Measurements from ENCODE around the gene AHNAK.
"Not testable (repeated sequence)": the region's sequence is repeated elsewhere in the genome, so short reads cannot be mapped to it uniquely, and the experiment has no call there.

AHNAK gene

DNA sequence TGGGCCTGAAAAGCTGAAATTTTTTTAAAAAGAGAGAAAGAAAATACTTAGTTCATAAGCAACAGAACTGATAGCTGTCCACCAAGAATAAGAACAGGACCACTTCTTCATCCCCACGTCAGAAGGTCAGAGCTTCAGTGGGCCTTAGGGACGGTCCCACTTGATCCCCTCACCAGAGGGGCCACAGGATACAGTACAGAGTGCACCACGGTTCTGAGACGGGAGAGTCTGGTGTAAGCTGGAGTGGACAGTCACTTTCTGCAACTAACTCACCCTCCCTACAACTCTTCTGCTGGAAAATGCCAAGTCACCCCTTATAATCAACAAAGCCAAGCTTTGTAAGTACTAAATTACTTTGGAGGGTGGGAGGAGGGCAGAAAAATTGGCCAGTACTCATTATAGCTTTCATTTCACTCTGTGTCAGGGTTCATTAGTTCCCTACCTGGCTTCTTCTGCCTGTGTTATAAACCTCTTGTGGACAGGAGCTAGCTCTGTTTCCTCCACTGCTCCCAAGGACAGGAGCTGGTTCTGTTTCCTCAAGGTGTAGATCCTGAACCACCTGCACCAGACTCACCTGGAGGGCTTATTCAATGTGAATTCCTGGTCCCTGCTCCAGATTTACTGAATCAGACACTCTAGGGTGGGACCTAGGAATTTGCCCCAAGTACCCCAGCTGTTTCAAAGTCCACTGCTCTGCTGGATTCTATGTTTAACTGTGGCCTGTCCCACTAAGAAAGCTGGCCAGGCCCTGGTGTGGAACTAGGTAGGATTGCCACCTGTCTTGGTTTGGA, 88.2 kb downstream of the AHNAK start:
- DNase-seq (ENCODE audit: low spot score) = peak; percentile 41

DNA sequence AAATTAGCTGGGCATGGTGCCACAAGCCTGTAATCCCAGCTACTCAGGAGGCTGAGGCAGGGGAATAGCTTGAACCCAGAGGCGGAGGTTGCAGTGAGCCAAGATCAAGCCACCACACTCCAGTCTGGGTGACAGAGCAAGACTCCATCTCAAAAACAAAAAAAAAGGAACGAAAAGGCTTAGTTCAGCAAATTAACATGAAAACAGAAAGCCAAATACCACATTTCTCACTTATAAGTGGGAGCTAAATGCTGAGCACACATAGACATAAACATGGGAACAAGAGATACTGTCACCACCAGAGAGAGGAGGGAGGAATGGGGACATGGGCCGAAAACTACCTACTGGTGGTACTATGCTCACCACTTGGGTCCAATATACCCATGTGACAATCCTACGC, 89.1 kb downstream of the AHNAK start:
- DNase-seq (ENCODE audit: low spot score) = no peak

DNA sequence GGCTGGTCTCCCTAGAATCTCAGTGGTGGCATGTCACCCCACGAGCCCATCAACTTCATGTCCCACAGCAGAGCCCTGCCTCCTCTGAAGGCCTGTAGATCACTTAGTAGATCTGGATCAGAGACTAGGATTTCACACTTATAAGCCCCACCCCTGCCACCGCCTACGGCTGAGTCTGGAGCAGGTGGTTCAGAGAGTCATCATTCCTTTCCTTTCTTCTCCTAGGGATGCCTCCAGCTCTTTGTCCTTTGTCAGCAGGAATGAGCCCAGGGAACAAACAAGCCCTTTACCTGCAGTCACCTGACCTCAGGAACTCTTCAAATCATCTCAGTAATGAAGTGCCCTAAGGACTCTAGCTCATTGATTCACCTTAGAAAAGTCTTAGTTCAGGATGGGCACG, 90.0 kb downstream of the AHNAK start:
- no peak for DNase-seq (ENCODE audit: low spot score)

DNA sequence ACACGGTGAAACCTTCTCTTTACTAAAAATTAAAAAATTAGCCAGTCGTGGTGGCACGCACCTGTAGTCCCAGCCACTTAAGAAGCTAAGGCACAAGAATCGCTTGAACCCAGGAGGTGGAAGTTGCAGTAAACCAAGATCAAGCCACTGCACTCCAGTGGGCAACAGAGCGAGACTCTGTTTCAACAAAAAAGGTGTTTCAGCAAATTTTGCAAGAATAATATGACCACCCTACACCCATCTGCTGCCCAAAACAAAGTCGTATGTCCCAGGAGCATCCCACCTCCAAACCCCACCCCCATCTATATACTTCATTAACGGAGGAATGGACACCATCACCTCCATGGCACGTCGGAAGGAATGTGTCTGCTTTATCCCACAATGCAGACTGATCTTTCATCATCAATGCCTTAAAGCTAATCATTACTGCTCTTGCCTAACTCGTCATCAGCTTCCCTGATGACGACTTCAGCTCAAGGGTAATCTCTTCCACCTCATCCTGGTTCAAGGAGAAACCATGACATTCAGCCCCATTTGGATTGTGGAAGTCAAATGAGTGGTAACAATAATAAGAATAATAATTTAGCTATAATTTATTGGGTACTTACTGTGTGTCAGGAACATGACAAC, 93.7 kb downstream of the AHNAK start:
- no peak for DNase-seq (ENCODE audit: low spot score)

DNA sequence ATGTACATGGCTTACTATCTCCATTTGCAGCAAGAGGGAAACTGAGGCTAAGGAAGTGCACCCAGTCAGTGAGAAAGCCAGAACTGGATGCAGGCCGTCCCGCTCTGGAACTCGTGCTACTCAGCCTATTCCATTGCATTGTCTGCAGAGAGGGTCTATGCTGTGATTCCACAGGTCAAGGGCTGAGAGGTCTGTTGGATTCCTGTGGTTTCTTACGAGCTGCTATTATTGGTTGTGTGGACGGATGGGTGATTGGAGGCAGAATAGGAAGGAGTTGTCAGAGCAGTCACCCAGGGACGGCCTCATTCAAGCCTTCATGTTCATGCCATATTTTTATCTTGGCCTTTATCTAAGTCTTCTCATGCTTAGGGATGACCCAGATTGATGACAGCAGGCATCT, 94.3 kb downstream of the AHNAK start:
- DNase-seq (ENCODE audit: low spot score) = no peak

DNA sequence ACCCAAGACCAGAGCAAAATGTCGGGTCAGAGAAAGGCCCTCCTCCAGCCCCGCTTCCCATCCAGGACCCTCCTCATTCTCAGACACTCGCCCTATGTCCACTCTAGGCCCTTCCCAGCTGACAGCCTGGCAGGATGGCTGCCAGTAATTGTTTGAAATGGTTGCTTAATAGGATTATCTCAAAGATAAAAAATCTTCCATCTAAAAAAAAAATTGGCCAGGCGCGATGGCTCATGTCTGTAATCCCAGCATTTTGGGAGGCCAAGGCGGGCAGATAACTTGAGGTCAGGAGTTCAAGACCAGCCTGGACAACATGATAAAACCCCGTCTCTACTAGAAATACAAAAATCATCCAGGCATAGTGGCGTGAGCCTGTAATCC, 95.4 kb downstream of the AHNAK start:
- no peak for DNase-seq (ENCODE audit: low spot score)

- no peak for DNase-seq (ENCODE audit: low spot score)
These were observed 95.9 kb downstream of the AHNAK start for GRCh38 chr11:62450543-62451240.

DNA sequence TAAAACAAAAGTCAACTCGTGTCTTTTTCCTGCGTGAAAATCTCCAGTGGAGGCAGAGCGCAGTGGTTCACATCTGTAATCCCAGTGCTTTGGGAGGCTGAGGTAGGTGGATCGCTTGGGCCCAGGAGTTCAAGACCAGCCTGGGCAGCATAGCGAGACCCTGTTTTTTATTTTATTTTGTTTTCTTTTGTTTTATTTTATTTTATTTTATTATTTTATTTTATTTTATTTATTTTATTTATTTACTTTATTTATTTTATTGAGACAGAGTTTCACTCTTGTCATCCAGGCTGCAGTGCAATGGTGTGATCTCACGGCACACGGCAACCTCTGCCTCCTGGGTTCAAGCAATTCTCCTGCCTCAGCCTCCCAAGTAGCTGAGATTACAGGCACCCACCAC, 96.7 kb downstream of the AHNAK start:
- DNase-seq (ENCODE audit: low spot score) = not testable (repeated sequence)

DNA sequence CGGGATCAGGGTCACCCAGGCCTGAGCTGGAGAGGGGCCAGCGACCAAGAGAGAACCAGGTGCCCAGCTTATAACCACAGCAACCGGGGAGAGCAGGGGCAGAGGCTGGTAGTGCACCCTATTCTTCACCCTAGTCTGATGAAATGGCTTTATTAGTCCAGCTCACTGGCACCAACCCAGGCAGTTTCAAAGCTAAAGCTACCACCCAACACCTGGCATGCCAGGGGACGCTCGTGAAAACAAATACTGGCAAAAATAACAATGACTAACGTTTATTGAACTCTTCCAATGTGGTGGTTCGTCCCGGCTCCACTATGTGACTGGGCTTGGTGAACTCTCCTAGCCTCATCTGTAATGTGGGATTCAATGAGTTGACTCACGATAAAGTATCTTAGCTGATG, 97.2 kb downstream of the AHNAK start:
- DNase-seq (ENCODE audit: low spot score) = peak; percentile 51

DNA sequence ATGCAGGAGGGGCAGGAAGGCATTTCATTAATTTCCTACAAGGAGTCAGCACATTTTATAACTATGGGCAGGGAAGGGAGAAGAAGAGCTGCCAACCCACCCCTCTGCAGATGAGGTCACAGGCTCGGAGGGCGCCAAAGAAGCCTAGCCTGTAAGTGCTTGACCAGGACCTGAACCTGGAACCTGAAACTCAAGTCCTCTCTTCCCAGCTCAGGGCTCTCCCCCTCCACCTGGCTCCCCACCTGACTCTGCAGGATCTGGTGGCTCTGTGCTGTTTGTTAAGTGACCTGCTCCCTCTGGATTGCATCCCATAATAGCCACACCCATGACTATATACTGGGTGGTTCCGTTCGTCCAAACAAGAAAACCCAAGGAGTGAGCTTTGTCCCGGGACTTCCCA, 100.5 kb downstream of the AHNAK start:
- no peak for DNase-seq (ENCODE audit: low spot score)

GRCh38 chr11:62445314-62445740, 101.3 kb downstream of the AHNAK start:
- no peak for DNase-seq (ENCODE audit: low spot score)

- no peak for DNase-seq (ENCODE audit: low spot score)
These were observed 101.8 kb downstream of the AHNAK start for GRCh38 chr11:62444835-62445234.

DNA sequence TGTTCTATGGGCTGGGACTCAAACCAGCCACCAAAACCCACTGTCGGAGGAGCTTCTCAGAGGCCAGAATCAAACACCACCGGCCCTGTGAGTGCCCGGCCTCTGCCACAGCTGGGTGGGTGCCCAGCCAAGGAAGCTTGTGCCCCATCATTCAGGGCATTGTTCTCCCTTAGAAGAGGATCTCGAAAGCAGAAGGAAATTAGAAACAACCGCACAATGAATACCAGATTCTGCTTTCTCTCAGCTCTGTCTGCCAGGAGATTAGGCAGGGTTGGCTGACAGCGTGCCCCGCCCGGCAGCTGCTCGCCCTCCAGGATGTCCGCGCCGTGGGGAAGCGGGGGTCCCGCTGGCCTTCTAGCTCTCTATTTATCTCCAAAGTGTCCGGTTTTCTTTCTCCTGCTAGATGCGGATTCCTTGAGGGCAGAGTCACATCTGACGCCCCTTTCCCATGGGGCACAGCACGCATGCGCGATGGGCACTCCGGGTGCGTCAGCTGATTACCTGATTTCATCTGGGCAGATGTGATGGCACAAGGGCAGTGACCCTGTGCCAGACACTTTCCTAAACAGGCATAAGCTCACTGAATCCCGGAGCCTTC, 102.3 kb downstream of the AHNAK start:
- no peak for DNase-seq (ENCODE audit: low spot score)

- no peak for DNase-seq (ENCODE audit: low spot score)
These were observed 103.0 kb downstream of the AHNAK start for GRCh38 chr11:62443390-62444235.

DNA sequence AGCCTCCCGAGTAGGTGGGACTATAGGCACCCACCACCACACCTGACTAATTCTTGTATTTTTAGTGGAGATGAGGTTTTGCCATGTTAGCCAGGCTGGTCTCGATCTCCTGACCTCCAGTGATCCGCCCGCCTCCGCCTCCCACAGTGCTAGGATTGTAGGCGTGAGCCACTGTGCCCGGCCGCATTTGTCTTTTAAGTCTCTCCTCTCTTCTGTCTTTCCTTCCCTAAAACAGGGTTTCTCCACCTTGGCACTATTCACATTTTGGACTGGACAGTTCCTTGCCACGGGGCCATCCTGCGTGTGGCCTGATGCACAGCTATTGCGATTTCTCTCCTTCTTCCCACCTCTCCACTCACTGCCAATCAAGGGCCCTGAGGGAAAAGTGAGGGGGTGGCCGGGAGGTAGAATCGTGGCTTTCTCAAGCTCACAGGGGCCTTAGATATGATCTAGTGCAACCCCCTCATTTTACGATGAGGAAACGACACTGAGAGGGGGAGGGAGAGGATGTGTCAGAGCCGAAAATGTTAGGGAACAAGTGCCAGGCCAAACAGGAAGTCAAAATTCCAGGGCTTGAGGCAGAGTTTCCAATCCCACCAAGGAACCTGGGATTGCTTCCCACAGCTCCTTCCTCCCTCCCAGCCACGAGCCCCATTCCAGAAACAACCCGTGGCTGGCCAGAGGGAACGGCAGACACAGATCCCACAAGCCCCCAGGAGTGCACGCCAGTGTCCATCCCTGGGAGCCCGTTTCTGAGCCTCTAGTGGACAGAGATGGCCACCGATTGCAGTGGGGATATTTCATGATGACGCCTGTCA, 106.6 kb downstream of the AHNAK start:
- no peak for DNase-seq (ENCODE audit: low spot score)

DNA sequence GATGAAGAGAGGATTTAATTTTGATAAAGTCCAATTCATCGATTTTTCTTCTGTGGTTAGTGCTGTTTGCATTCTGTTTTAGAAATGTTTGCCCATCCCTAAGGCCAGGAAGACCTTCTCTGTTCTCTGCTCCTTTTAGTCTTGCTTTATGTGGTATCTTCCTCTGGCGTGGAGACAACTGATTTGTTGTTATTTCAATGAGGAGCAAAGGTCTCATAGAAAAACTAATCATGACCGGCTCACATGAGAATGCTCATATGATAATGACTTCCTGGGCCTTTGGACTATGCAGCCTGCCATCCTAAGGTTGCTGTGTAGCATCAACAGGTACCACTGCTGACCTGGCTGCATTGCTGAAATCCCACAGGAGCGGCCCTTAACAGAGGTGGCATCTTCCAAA, 108.0 kb downstream of the AHNAK start:
- no peak for DNase-seq (ENCODE audit: low spot score)

- no peak for DNase-seq (ENCODE audit: low spot score)
These were observed 109.0 kb downstream of the AHNAK start for GRCh38 chr11:62437616-62438015.

DNA sequence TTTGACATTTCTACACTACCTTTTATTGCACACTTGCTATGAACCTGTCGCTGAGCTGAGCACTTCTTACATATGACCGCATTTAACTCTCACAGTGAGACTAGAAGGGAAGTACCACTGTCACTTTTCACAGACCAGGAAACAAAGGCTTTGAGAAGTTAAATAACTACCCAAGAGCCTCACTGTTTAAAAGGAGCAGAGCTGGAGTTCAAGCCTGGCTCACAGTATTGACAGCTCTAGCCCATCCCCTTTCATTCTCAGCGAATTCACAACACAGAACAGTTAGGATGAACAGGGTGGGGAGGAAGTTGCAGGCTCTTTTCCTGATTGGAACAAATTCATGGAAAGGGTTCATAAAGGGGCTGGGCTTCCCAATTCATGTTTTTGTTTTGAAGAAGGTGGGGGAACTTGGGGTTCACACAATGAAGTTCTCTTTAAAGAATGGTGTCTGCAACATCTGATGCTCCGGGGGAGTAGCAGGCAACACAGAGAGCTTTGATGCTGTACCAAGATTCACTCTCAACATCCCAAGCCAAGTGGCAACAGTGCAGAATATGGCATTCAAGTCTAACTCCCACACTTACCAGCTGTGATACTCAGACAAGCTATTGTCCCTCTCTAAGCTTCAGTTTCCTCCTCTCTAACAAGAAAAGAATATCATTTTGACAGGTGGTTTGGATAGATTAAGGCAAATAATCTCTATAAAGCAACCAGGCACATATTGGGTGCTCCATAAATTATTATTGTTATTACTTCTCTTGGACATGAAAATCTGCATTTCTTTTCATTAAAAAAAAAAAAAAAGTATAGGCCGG, 110.6 kb downstream of the AHNAK start:
- no peak for DNase-seq (ENCODE audit: low spot score)

GRCh38 chr11:62433904-62434276, 112.7 kb downstream of the AHNAK start:
- DNase-seq (ENCODE audit: low spot score) = no peak

Measured in LoVo (cell line).